Activated naive CD4-positive, alpha-beta T cell (primary cell): ENCODE measurements around the gene F11R.
"Not testable (repeated sequence)": the region's sequence is repeated elsewhere in the genome, so short reads cannot be mapped to it uniquely, and the experiment has no call there.

Source experiments
- DNase-seq, 4 experiments: peaks; one replicate each; lab custom pipeline; 2025; lab: John Stamatoyannopoulos, UW

The F11R gene

DNA sequence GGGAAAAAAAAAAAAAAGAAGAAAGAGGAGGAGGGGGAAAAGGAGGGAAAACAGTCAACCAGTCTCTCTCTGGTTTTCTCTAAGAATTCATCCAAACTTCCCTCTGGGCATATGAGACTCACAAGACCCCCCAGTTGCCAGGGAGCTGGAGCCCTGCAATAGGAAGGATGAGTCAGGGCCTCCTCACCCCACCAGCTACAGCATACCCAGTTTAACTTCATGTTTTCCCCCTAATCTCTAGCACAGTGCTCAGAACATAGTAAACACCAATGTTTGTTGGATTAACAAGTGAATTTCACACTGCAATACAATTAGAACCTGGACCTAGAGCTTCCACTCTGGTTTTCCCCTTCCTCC lies 7.8 kb downstream of the F11R start:
- DNase-seq: no peak

DNA sequence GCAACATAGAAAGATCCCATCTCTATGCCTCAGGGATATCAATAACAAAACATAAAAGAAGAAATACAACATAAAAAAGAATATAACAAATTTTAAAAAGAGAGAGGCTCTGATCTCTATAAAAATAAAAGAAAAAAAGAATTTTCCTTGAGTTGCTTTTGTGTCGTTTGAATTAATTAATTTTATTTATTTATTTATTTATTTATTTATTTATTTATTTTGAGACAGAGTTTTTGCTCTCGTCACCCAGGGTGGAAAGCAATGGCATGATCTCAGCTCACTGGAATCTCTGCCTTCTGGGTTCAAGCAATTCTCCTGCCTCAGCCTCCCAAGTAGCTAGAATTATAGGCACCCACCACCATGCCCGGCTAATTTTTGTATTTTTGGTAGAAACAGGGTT lies 8.5 kb downstream of the F11R start:
- no peak for DNase-seq

DNA sequence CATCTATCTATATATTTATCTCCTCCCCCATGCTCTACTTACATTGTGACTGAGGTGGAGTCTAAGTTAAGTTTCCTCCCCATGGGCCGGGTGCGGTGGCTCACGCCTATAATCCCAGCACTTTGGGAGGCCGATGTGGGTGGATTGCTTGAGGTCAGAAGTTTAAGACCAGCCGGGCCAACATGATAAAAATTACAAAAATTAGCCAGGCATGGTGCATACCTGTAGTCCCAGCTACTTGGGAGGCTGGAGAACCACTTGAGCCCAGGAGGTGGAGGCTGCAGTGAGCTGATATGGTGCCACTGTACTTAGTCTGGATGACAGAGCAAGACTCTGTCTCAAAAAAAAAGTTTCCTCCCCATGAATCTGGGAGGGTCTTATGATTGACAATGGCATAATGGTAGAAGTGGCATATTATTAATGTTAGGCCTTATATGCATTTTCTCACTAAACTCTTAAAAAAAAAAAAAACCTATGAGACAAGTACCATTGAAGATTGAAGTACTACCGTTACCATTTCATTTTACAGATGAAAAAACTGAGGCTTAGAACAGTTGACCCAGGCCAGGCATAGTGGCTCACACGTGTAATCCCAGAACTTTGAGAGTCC lies 11.2 kb downstream of the F11R start:
- no peak for DNase-seq

DNA sequence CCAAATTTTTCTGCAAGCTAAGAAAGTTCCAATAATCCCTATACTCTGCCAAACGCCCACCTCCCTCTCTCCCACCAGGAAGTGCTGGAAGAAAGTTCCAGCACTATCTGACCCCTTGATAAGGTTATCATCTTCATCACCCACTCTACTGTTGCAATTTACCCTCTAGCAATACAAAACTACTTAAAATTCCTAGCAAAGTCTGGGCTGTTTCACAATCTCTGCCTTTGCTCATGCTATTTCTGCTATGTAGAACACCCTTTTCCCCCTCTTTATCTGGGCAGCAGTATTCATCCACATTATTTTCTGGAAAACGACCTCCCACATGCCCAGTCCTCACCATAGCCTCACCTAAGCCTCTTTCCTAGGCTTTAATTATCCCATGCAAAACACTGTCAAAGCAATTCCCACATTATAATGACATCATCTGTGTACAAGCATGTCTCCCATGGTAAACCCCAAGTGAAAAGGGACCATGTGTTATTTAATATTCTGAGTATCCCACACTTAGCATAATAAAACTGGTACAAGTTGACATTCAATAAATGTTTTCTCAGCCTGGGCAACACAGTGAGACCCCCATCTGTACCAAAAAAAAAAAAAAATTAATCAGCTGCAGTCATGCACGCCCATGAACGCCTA lies 12.0 kb downstream of the F11R start:
- DNase-seq: no peak

DNA sequence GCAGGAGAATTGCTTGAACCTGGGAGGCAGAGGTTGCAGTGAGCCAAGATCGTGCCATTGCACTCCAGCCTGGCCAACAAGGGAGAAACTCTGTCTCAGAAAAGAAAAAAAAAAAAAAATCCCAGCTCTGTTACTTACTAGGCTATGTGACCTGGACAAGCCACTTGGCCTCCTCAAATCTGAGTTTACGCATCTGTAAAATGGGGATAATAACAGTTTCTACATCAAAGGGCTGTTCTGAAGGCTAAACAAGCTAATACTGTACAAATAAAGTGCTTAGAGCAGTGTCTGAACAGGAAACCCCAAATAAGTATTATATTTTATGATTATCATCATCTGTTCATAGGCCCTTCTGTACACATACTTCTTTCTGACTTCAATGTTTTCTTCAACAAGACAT lies 13.6 kb downstream of the F11R start:
- no peak for DNase-seq

DNA sequence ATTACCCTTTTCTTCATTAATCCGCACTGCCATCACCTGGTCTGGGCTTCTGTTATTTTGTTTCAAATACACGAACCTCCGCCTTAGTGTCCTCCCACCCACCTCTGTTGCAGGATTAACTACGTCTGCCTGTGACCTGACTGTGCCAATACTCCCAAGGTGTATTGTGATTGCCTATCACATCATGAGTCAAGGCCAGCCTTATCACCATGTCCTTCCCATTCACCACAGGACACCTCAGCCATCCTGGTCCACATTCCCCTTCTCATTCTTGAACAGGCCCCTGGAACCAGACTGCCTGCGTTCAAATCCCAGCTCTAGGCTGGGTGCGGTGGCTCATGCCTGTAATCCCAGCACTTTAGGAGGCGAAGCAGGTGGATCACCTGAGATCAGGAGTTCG lies 14.4 kb downstream of the F11R start:
- no peak for DNase-seq

DNA sequence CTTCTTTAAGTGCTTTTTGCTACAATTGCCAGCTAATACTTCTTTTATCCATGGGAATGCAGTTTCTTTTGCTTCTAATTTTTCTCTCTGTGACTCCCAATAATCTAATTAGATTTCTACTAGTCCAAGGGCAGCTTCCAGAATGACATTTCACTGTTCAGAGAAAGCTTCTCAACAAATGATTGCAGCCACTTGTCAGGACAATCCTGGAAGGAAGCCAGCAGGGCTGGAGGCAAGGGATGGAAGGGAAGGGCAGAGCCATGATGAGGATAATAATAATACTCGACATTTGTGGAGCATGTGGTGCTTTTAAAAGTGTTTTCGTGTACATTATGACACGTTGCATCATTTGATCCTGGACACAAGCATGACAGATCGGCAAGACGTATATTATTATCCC lies 19.4 kb downstream of the F11R start:
- no peak for DNase-seq

DNA sequence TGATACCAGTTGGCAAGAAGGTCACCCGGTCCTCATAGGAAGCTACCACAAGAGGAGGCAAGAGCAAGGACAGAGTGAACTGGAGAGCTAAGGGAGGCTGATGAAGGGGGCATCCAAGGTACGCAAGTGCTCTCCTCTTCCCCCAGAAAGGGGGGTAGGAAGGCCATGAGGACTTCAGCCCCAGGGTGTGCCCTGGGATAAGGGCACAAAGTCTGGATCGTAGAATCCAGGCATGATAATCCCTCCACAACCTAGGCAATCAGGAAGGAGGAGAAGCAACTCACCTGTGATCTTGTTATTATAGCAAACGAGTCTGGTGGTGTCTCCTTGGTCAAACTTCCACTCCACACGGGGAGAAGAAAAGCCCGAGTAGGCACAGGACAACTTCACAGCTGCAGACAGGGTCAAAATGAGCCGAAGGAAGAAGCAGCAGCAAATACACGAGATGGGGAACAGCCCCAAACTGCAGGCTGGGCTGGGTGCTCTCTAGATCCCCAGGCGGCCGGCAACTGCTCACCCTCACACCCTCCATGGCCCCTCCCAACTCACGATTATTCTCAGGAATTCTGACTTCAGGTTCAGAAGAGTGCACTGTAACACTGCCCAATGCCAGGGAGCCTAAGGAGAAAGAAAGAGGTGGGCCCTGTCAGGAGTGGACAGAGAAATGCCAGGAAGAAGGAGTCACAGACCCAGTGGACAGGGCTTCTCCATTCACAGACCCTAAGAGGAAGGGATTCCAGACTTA lies 20.0 kb downstream of the F11R start:
- no peak for DNase-seq

DNA sequence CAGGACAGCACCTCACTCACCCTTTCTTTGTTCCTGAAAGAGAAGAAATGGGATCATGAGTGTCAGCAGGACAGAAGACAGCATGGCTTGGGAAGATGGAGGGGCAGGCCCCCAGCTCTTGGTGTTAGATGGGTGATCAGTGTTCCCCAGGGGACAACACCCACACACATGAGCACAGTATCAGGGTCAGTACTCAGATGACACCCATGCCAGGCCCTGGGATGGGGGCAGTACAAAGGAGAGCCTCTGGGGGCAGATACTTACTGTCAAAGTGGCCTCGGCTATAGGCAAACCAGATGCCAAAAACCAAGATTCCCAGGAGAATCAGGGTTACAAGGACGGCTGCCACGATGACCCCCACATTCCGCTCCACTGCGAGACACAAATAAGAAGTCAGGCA lies 21.6 kb downstream of the F11R start:
- no peak for DNase-seq

DNA sequence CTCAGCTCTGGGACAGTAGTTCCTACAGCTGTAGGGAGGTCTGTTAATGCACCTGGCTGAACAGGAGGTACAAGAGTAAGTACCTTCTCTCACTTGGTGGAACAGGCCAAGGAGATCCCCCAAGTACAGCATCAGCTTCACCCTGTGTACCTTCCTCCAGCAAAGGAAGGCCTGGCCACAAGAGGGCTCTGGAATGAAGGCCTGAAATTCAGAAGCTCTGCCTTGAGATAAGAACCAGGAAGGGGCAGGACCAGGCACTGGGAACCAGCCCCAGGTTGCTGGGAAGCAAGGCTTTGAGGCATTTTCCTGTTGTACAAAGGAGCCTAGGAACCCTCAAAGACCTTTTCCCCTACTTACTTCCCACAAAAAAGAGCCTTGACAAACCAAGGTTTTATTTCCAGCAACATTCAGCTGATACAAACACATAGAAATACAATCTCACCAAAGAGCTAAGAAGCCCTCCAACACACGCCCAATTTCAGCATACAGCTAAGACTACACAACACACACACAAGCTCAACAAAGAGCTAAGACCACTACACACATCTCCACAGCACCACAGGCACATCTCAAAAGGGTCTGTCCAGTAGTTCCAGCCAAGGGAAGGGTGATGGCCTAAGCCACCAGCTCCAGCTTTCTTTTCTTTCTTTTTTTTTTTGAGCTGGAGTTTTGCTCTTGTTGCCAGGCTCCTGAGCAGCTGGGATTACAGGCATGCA lies 23.5 kb downstream of the F11R start:
- DNase-seq: peak in 2 of 4 experiments; percentile 11 to 22

DNA sequence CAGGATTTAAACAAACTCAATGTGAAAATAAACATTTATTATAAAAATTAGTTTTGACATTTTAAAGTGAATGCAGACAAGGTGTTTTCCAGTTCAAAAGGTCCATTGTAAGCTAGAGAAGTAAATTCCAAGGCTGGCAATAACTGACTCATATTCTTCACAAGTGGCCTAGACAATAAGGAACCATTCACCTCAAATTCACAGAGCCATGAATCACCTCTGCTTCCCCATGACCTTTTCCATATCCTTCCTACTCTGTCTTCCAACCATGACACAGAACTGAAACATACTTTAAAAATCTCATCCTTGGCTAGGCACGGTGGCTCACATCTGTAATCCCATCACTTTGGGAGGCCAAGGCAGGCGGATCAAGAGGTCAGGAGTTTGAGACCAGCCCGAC lies 24.8 kb downstream of the F11R start:
- no peak for DNase-seq

DNA sequence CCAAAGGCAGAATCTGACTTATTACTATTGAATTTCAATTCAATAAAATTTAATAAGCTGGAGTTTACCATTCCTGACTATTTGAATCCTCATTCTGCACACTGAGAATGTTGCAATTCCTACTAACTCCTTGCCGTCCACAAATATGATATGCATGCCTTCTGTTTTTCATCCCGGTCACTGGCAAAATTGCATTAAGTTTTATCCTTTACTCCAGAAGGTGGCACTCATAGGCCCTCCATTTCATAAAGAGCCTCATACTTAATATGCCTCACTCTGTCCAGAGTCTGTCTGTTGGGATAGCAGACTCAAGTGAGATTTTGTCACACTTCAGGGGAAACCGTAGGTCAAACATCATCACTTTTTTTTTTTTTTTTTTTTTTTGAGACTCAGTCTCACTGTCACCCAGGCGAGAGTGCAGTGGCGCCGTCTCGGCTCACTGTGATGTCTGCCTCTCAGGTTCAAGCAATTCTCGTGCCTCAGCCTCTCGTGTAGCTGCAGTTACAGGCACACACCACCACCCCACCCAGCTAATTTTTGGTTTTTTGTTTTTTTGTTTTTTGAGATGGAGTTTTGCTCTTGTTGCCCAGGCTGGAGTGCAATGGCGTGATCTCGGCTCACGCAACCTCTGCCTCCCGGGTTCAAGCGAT lies 27.3 kb downstream of the F11R start:
- no peak for DNase-seq

DNA sequence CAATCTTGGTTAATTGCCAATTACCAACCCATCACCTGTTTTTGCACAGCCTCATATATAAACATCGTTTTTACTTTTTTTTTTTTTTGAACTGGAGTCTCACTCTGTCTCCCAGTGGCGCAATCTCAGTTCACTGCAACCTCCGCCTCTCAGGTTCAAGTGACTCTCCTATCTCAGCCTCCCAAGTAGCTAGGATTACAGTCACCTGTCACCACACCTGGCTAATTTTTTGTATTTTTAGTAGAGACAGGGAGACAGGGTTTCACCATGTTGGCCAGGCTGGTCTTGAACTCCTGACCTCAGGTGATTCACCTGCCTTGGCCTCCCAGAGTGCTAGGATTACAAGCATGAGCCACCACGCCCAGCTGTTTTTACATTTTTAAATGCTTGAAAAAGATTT lies 28.9 kb downstream of the F11R start:
- not testable (repeated sequence) for DNase-seq

DNA sequence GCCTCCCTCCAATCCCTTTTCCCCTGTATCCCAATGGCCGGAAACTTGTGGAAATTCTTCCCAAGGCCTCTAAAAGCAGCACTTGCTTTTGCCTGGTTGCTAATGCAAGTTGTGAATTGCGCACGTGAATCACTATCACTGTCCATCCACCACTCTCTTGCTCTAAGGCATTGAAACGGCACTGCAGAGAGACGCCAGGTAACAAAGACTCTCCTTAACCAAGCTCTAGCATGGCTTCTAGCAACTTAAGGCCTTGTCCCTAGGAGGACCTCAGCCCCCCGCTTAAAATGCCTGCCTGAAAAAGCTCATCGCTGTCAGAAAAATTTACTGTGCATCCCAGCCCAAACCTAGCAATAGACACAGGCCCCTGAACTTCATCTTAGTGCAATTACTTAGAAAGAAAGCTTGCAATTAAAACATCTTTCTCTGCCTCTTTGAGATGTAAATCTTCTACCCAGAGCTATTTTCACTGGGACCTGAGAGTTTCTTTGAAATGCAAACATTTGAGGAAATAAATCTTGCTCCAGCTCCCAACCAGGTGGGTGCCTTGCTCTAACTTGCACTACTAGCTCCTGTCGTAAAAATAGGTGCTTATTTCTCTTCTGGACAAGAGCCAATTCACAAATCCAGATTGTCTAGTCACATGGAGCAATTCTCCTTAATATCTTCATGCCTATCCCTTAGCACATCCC lies 33.4 kb downstream of the F11R start:
- no peak for DNase-seq

DNA sequence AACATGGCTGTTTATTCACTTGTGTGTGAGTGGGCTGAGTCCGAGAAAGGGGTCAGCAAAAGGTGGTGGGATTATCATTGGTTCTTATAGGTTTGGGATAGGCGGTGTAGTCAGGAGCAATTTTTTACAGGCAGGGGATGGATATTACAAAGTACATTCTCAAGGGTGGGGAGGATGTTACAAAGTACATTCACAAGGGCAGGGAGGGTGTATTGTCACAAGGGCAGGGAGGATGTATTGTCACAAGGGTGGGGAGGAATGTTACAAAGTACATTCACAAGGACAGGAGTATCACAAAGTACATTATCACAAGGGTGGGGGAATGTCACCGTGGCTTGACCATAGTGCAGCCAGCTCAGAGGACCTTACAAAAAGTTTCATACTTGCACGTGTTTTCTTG lies 35.2 kb downstream of the F11R start:
- no peak for DNase-seq

DNA sequence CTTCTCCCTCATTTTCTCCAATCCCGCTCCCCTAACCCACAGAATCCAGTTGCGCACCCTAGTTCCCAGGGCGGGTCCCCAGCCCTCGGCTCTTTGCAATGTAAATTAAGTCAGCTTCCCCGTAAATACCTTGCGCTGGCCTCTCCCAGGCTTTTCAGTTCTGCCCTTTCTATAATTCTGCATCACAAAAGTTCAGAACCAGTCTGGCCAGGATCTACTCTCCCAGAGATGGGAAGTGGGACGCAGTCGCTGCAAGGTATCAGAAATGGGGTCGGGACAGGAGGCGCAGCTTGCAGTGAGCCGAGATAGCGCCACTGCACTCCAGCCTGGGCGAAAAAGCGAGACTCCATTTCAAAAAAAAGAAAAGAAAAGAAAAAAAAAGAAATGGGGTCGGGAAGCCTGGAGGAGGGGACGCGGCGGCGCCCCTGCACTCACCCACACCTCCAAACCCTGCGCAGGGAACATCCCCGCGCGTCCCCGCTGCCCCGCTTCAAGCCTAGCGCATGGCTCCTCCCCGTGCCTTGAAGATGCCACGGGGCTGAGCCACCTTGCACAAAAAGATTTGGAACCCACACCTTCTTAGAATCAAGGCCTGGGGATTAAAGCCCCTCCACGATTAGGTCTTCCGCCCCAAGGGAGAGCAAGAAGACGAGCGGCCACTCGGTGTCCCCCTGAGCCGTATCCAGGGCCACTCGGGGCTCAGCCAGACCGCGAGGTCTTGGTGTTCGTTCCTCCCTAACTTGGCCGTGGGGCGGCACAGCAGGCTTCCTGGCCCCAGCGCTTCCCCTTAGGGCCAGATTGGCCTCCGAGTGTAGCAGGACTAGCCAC lies 39.2 kb downstream of the F11R start:
- no peak for DNase-seq

DNA sequence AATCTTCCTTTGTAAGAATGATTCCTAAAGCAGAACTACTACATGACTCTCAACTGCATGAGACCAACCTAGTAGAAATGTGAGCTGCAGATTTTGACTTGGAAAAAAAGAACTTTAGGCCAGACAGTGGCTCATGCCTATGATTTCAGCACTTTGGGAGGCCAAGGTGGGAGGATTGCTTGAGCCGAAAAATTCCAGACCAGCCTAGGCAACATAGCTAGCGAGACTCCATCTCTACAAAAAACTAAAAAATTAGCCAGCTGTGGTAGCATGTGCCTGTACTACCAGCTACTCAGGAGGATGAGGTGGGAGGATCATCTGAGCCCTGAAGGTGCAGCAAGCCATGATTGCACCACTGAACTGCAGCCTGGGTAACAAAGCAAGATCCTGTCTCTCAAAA lies 41.7 kb downstream of the F11R start:
- DNase-seq: no peak

DNA sequence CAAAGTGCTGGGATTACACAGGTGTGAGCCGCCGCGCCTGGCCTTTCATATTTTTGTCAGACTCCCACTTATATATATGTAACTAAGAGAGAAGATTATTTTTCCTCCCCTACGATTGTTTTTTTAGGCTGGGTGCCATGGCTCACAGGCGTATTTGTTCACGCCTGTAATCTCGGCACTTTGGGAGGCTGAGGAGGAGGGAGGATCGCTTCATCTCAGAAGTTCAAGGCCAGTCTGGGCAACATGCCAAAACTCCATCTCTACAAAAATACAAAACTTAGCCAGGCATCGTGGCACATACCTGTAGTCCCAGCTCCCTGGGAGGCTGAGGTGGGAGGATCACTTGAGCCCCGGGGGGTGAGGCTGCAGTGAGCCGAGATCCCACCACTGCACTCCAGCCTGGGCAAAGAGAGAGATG lies 42.4 kb downstream of the F11R start:
- DNase-seq: no peak

DNA sequence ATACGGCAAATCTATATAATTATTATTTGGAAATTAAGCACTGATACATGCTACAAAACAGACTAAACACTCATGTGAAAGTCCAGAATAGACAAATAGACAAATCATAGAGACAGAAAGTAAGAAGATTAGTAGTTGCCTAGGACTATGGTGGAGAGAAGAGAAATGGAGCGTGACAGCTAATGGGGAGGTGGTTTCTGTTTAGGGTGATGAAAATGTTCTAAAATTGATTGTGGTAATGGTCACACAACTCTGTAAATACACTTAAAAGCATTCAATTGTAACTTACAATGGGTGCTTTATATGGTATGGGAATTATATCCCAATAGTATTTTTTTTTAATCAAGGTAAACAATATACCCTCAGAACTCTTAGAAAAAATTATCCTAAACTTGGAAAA lies 45.9 kb downstream of the F11R start:
- no peak for DNase-seq

DNA sequence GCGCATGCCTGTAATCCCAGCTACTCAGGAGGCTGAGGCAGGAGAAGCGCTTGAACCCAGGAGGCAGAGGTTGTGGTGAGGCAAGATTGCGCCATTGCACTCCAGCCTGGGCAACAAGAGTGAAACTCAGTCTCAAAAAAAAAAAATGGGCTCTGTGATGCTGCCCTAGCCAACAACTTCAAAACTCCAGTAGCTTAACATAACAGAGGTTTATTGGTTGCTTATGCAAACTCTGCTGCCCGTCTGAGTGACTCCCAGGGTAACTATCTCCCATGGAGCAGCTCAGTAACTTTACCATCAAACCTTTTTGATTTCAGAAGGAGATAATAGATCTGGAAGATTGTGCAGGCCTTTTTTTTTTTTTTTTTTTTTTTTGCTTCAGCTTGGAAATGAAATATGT lies 47.5 kb downstream of the F11R start:
- no peak for DNase-seq

DNA sequence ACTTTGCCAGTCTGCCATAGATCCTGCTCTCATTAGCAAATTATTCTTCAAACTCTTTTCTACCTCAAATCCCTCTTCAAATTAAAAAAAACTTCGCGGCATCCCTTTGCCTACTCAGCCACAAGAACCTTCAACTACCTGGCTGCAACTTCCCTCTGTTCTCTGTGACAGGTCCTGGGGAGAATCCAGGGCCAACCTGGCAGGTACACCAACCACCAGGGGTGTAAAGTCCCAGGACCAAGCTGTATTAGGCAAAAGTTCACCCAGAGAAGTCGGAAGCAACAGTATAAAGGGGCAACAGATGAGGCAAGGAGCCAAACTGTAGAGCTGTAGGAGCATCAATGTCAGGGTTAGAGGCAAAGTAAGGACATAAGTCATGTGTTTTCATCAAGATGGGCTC lies 48.0 kb downstream of the F11R start:
- DNase-seq: no peak
